Activated CD8-positive, alpha-beta memory T cell treated with anti-CD3 and anti-CD28 coated beads, Interleukin-2, amount 50 U/mL, for 1 hour (primary cell): ENCODE results near the gene FAM53B.
A peak's percentile ranks its signal among the peaks of the same experiment; 100 is the strongest.

ENCODE experiments used
- DNase-seq: peaks from one replicate; pipeline ENCODE4 v3.0.0-alpha.2; 2020; ENCODE audit errors: extremely low read depth

Gene FAM53B

GRCh38 chr10:124663228-124663627 lies 81.0 kb downstream of the FAM53B start:
- DNase-seq, result no peak

GRCh38 chr10:124661660-124662180 lies 82.5 kb downstream of the FAM53B start:
- no peak for DNase-seq

GRCh38 chr10:124660404-124661125 lies 83.6 kb downstream of the FAM53B start:
- DNase-seq, result no peak

- no peak for DNase-seq
These were observed 84.8 kb downstream of the FAM53B start for GRCh38 chr10:124659380-124659779.

- no peak for DNase-seq
These were observed 85.5 kb downstream of the FAM53B start for GRCh38 chr10:124658591-124659242.

GRCh38 chr10:124657806-124658205 lies 86.4 kb downstream of the FAM53B start:
- DNase-seq, result no peak

- no peak for DNase-seq
These were observed 87.6 kb downstream of the FAM53B start for GRCh38 chr10:124656541-124656940.

GRCh38 chr10:124656113-124656490 lies 88.1 kb downstream of the FAM53B start:
- no peak for DNase-seq

GRCh38 chr10:124655191-124656112 lies 88.7 kb downstream of the FAM53B start:
- no peak for DNase-seq

- no peak for DNase-seq
These were observed 89.5 kb downstream of the FAM53B start for GRCh38 chr10:124654686-124655085.

- no peak for DNase-seq
These were observed 90.1 kb downstream of the FAM53B start for GRCh38 chr10:124653811-124654651.

- no peak for DNase-seq
These were observed 90.9 kb downstream of the FAM53B start for GRCh38 chr10:124653311-124653710.

- DNase-seq, result no peak
These were observed 91.5 kb downstream of the FAM53B start for GRCh38 chr10:124652701-124653100.

- DNase-seq, result no peak
These were observed 92.0 kb downstream of the FAM53B start for GRCh38 chr10:124652200-124652599.

- no peak for DNase-seq
These were observed 92.7 kb downstream of the FAM53B start for GRCh38 chr10:124651402-124651891.

- DNase-seq, result peak; percentile 65
These were observed 93.3 kb downstream of the FAM53B start for GRCh38 chr10:124650820-124651401.

- no peak for DNase-seq
These were observed 93.9 kb downstream of the FAM53B start for GRCh38 chr10:124650263-124650662.

GRCh38 chr10:124649214-124649613 lies 95.0 kb downstream of the FAM53B start:
- DNase-seq, result no peak

- DNase-seq, result no peak
These were observed 95.4 kb downstream of the FAM53B start for GRCh38 chr10:124648738-124649137.

GRCh38 chr10:124648131-124648475 lies 96.1 kb downstream of the FAM53B start:
- no peak for DNase-seq
